ENCODE measurements around the gene CLDN1. TPM values are rescaled to one million over a fixed set of nuclear protein-coding genes. Genes with fewer than 3 reads are reported as not detected.
A peak's percentile ranks its signal among the peaks of the same experiment; 100 is the strongest.

CLDN1 gene
- total and polyA plus RNA-seq, 2 of the 13 experiments (the other 11 are each of a cell fraction or from before 2014, with no cell fraction given): 42.7 to 51.6 TPM

- TF ChIP-seq GPBP1L1 (CRISPR knock-in tag; IDR thresholded peaks at IDR 0.05) (no peak), ZNF501 (CRISPR knock-in tag; IDR thresholded peaks at IDR 0.05) (no peak), SMARCE1 (IDR thresholded peaks at IDR 0.05; ENCODE audit: borderline replicate concordance) (no peak), CCDC6 (CRISPR knock-in tag; IDR thresholded peaks at IDR 0.05) (no peak)
Measured at GRCh38 chr3:190360228-190360627, 38.0 kb upstream of the CLDN1 start (continued).

GRCh38 chr3:190359813-190360212 lies 37.6 kb upstream of the CLDN1 start:
- H3K9me3 ChIP-seq (ENCODE audit: low read length): no peaks in the 10 kb centered on the region
- no peak overlapping the region for H3K27ac ChIP-seq (ENCODE audit: extremely low read length, insufficient read depth, low read length)
- 39% methylated on average over 2 of the region's 2 CpGs for WGBS (ENCODE audit: low lambda C conversion rate)
- no peak for TF ChIP-seq CSRNP1 (CRISPR knock-in tag; IDR thresholded peaks at IDR 0.05)
- TF ChIP-seq TBP (CRISPR knock-in tag; IDR thresholded peaks at IDR 0.05): no peak
- TF ChIP-seq ZMYM4 (CRISPR knock-in tag; IDR thresholded peaks at IDR 0.05): 0 out of 2 replicates have a peak, but pooled peaks have one; percentile 16
- H3K36me3 ChIP-seq (replicated peaks in 1 of 2; ENCODE audit: control insufficient read depth in 1 of 2, insufficient read depth in 2 of 2, low read length in 2 of 2): no peaks in the 10 kb centered on the region
- peak; percentile 78 for ATAC-seq
- intact Hi-C loops (cut with micrococcal nuclease; ENCODE audit: unreplicated experiment) (no loop called here), in situ Hi-C loops (cut with HindIII; ENCODE audit: extremely low pct_ligation_motif_present, low pct_unique_long_range_greater_than_20kb) (no loop called here)
- DNase-seq (ENCODE audit: low spot score): no peak
- H3K4me1 ChIP-seq (ENCODE audit: insufficient read depth, low read length): peaks cover 21% of the 10 kb centered on the region
- H4K20me1 ChIP-seq (ENCODE audit: insufficient read depth, low read length): no peaks in the 10 kb centered on the region
- ChIA-PET CTCF (ENCODE audit: low intra/inter-chr PET ratio, low total read pairs) (no interaction called here), POLR2A (no interaction called here)
- H3K79me2 ChIP-seq (ENCODE audit: insufficient read depth, low read length): no peaks in the 10 kb centered on the region
- no peaks in the 10 kb centered on the region; a peak in 1 of 5 replicates for H3K27me3 ChIP-seq (ENCODE audit: control insufficient read depth in 1 of 2, insufficient read depth in 2 of 2, low read length in 2 of 2)
- H3K4me2 ChIP-seq (ENCODE audit: low read depth, low read length): no peak overlapping the region; the same call in 1 of the 2 replicates
- no peak overlapping the region for H3K9ac ChIP-seq (ENCODE audit: insufficient read depth, low read depth, low read length)
- BruUV-seq (replicated peaks): no TSS peak
- FAIRE-seq: no peak
- H2AFZ ChIP-seq (ENCODE audit: low read length): no peak overlapping the region
- H3K4me3 ChIP-seq (replicated peaks in 1 of 3; ENCODE audit: insufficient read depth in 1 of 3, low read depth in 2 of 3, low read length in 3 of 3): no peak overlapping the region
